Stimulated activated CD4-positive, alpha-beta T cell treated with anti-CD3 and anti-CD28 coated beads, Interleukin-4, amount 100 ng/mL, for 24 hours (primary cell): Measurements from ENCODE around the gene DOCK4.
"Not testable (repeated sequence)": the region's sequence is repeated elsewhere in the genome, so short reads cannot be mapped to it uniquely, and the experiment has no call there.

ENCODE experiments used
- DNase-seq: peaks from one replicate; pipeline ENCODE4 v3.0.0-alpha.2; 2020

The DOCK4 gene

GRCh38 chr7:112206238-112206990, at the start of gene DOCK4, which contains the start of gene ZNF277:
Gene DOCK4, minus strand, starts transcription at chr7:112206399. Its CDS starts 261 bp downstream, at chr7:112206138.
Gene ZNF277, plus strand, starts transcription at chr7:112206695. Its CDS starts 22 bp downstream, at chr7:112206717.
- DNase-seq: peak; percentile 100

GRCh38 chr7:112255388-112255720, 49.2 kb upstream of the DOCK4 start:
- DNase-seq: no peak

- DNase-seq: no peak
These were observed 48.6 kb upstream of the DOCK4 start for GRCh38 chr7:112254709-112255387.

DNA sequence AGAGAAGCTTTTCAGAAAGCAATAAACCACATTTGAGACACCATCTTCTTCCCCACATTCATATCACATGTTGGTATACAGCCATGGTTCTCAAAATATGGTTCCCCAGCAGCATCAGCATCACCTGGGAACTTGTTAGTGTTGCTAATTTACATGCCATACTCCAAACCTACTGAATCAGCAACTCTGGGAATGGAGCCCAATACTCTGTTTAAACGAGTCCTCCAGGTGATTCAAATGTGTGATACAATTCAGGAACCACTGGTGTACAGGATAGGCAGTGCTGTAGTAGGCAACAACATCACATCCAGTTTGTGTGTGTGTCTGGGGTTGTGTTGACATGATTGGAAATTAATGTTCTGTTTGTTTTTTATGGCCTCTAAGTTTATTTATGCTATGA, 48.0 kb upstream of the DOCK4 start:
- no peak for DNase-seq

- no peak for DNase-seq
These were observed 46.5 kb upstream of the DOCK4 start for GRCh38 chr7:112252691-112253090.

DNA sequence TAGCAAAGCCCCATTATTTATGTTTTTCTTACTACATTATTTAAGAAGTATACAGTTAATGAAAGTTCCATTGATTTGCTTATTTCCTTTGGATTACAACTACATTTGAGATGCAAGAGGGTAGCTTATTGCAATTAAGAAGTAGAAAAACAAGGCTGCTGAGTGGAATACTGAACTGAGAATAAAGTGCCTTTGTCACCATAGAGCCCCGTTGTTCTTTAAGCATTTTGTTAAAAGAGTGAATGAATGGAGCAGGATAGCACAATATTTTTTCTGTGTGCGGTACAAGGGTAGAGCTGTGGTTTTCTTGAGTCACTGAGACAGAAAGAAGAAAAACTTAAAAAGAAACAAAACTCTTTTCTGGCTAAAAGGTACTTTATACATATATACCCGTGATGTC, 45.9 kb upstream of the DOCK4 start:
- DNase-seq: no peak

DNA sequence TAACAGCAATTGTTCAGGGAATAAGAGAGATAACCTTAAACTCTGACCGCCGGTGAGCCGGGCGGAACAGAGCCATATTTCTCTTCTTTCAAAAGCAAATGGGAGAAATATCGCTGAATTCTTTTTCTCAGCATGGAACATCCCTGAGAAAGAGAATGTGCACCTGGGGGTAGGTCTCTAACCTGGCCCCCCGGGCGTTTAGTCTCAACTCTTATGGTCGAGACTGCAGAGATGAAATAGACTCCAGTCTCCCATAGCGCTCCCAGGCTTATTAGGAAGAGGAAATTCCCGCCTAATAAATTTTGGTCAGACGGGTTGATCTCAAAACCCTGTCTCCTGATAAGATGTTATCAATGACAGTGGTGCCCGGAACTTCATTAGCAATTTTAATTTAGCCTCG, 43.8 kb upstream of the DOCK4 start:
- DNase-seq: not testable (repeated sequence)

DNA sequence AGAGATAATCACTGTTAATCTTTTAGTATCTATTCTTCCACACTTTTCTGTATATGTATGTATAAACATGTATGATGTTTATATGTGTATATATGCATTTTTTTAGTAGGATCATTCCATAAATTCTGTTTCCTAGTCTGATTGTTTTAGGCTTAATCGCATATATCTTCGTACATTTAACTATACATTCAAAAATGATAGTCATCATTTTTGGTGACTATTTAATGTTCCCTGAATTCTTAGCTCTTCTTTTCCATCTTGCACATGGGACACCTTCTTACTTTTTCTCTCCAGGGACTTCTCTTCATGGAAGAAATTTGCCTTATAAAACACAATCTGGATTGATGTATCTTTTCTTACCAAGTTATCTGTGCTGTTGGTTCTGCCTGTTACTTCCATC, 42.4 kb upstream of the DOCK4 start:
- no peak for DNase-seq

GRCh38 chr7:112238852-112239610, 32.8 kb upstream of the DOCK4 start:
- no peak for DNase-seq

DNA sequence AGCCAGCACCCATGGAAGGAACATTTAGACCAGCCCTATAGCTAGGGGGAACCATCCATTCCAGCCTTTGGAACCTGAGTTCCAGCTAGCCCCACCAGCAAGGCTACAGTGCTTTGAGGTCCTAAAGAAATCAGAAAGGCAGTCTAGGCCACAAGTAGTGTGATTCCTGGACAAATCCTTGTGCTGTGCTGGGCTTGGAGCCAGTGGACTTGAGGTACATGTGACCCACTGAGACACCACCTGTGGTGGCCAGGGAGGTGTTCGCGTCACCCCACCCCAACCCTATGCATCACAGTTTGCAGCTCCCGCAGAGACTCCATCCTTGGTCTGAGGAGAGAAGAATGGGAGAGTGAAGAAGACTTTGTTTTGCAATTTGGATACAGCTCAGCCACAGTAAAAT, 32.1 kb upstream of the DOCK4 start:
- DNase-seq: no peak

GRCh38 chr7:112236597-112236996, 30.4 kb upstream of the DOCK4 start:
- DNase-seq: no peak

- no peak for DNase-seq
These were observed 27.9 kb upstream of the DOCK4 start for GRCh38 chr7:112234147-112234546.

GRCh38 chr7:112233048-112233697, 27.0 kb upstream of the DOCK4 start:
- DNase-seq: no peak

DNA sequence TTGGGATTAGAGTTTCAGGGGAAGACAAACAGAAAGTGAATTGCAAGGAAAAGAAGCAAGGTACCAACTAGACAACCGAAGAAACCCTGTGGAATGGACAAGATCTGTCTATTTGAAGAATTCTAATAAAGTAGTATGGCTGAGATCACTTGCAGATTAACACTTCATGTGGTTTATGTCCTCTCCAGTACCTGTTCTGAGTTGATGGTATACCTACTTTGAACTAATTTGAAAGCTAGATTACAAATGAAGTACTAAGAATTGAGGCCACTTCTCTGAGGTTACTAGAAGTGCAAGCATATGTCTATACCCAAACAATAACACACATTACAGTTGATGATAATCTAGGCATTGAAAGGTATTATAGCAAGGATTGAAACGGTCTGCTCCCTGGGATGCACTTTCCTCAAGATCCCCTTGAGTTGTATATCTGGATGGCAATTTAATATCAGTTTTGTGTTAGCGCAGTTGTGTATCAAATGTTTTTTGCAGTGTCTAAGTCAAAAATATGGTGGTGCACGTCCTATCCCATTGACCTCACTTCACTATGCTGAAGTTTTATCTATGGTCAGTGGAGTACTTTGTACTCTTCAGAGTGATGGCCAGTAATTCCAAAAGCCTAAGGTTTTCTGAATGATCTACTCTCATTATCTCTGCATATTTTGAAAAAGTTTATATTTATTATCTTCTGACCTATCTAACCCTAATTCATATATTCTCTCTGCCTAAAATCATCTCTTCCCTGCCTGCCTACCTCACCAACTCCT, 26.2 kb upstream of the DOCK4 start:
- no peak for DNase-seq

DNA sequence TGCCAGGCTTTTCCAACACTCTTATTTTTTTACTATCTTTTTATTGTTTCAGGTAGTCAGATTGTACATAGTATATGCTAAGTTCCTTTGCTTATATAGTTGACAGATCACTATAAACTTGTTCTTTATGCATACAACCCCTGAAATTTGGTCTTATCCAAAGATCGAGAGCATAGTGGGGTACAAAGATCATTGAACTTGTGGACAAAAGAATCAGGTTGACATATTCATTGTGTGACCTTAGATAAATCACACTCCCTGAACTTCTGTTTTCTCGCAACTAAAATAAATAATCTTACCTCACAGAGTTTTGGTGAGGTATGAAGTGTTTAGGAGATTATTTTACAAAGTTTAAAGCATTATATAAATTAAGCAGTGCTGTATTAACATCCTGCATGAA, 22.4 kb upstream of the DOCK4 start:
- no peak for DNase-seq

GRCh38 chr7:112226701-112227276, 20.6 kb upstream of the DOCK4 start:
- no peak for DNase-seq

GRCh38 chr7:112225006-112225405, 18.8 kb upstream of the DOCK4 start:
- DNase-seq: no peak

- no peak for DNase-seq
These were observed 18.0 kb upstream of the DOCK4 start for GRCh38 chr7:112224186-112224585.

DNA sequence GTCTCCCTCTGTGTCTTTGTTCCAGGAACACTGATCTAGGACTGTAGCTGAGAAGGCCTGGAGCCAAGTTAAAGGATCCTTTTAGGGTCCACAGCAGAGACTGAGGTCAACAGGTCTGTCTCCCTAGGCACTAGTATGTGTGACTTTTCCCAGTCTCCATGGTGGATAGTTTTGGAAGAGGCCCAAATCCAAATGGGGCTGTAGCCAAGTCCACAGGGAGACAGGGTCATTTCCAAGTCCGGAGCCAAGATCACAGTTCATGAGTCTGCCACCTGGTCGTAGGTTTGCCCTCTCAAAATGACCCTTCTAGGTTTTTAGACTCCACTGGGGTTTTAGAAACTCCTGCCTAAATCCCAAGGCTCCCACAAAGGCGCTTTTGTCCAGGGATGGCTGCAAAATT, 17.1 kb upstream of the DOCK4 start:
- no peak for DNase-seq

DNA sequence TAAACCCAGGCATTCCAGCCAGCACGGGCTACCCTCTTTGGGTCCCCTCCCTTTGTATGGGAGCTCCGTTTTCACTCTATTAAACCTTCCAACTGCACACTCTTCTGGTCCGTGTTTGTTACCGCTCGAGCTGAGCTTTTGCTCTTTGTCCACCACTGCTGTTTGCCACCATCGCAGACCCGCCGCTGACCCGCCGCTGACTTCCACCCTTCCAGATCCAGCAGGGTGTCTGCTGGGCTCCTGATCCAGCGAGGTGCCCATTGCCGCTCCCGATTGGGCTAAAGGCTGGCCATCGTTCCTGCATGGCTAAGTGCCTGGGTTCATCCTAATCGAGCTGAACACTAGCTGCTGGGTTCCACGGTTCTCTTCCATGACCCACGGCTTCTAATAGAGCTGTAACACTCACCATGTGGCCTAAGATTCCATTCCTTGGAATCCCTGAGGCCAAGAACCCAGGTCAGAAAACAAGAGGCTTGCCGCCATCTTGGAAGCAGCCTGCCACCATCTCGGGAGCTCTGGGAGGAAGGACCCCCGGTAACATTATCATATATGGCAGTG, 14.8 kb upstream of the DOCK4 start:
- DNase-seq: no peak

GRCh38 chr7:112215787-112216186, 9.6 kb upstream of the DOCK4 start:
- no peak for DNase-seq

DNA sequence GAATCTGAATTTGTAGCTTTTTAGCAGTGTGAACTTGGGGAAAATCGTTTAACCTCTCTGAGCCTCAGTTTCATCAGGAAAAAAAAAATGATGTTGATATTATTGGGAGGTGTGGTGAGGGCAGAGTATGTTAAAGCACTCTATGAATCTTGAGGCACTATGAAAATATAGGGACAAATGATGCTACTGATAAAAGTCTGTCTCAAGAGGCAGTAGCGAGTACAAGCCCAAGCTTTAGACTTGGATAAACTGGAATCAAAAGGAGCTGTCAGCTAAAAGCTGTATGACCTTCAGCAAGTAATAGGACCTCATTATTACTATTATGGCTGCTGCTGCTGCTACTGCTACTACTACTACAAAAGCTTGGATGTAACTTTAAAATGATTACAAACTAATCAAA, 8.7 kb upstream of the DOCK4 start:
- no peak for DNase-seq
